Heart right ventricle (tissue), 16 donors: ENCODE data around the gene CERS6. TPM values are rescaled to one million over a fixed set of nuclear protein-coding genes. Genes with fewer than 3 reads are reported as not detected.
A peak's percentile ranks its signal among the peaks of the same experiment; 100 is the strongest.

Experiments
- ATAC-seq, 8 donors: fragments of 200-7000 bp; cut with Tn5 transposase; one replicate each; pipeline ENCODE4 v1.9.1; 2020; ENCODE audit warnings: mild to moderate bottlenecking in 8 of 8, moderate library complexity in 8 of 8, moderate number of reproducible peaks in 1 of 8
- DNase-seq, 2 donors: peaks; one replicate each; pipeline ENCODE4 v3.0.0-alpha.2; 2020
- H3K27ac ChIP-seq, 10 donors: fragments of 200-600 bp; sonication (generic) in 2 of 10; one replicate each; pipeline versions ENCODE4 v1.5.0 to v1.8.0; 2020 to 2022; ENCODE audit warnings: mild to moderate bottlenecking in 3 of 10
- H3K27me3 ChIP-seq, 7 donors: fragments of 200-600 bp; one replicate each; pipeline ENCODE4 v1.8.0; 2021 to 2022; ENCODE audit warnings: mild to moderate bottlenecking in 2 of 7
- H3K36me3 ChIP-seq, 9 donors: fragments of 200-600 bp; sonication (generic) in 1 of 9; one replicate each; pipeline versions ENCODE4 v1.5.0 to v1.8.0; 2020 to 2022; ENCODE audit warnings: mild to moderate bottlenecking in 2 of 9
- H3K4me1 ChIP-seq, 9 donors: fragments of 200-600 bp; sonication (generic) in 1 of 9; one replicate each; pipeline versions ENCODE4 v1.5.0 to v1.8.0; 2020 to 2022; ENCODE audit warnings: mild to moderate bottlenecking in 4 of 9
- H3K4me3 ChIP-seq, 10 donors: fragments of 200-600 bp; sonication (generic) in 2 of 10; one replicate each; pipeline versions ENCODE4 v1.5.0 to v1.8.0; 2020 to 2022; ENCODE audit warnings: mild to moderate bottlenecking in 7 of 10, moderate library complexity in 2 of 10
- H3K9me3 ChIP-seq, 11 donors: fragments of 200-600 bp in 10 of 11; sonication (generic) in 2 of 11; one replicate each; pipeline versions ENCODE4 v1.5.0 to v1.8.0; 2013 to 2022; ENCODE audit warnings: mild to moderate bottlenecking in 2 of 11, control low read depth in 1 of 11, moderate library complexity in 1 of 11
- WGBS, 2 donors: extraction: QIAGEN DNeasy Blood & Tissue Kit; methylation state at CpG; one replicate each; pipeline ENCODE4 v1.1.7; 2013; ENCODE audit warnings: inconsistent platforms in 1 of 2; 5-methylcytosine and 5-hydroxymethylcytosine counted together
- intact Hi-C, 10 donors: fragments of 100-400 bp; cut with DNase I; formaldehyde crosslinking; loops; one replicate each; pipeline versions ENCODE4 v1.11.1 to v1.14.2; 2022
- polyA plus RNA-seq, 2 donors: library from polyadenylated mRNA; stranded (reverse); fragments of 200-250 nt; gene quantifications; one replicate each; pipeline ENCODE4 v1.2.3, GENCODE V29; 2013
- total RNA-seq, 10 donors: library from RNA; stranded (reverse); fragmentation: NEBNext Ultra II Directional in 3 of 10; extraction: Animal tissue kit (Norgen Biotek cat#: 25700) in 3 of 10; gene quantifications; one replicate each; pipeline versions ENCODE4 v1.2.1 to v1.2.4, GENCODE V29; 2021 to 2023
- TF ChIP-seq, protein P1 (sequence below), 9 donors: fragments of 200-600 bp; sonication (generic) in 2 of 9; IDR thresholded peaks; one replicate each; pipeline versions ENCODE4 v1.5.0 to v1.8.0; 2021 to 2022; ENCODE audit warnings: antibody characterized with exemption in 9 of 9, mild to moderate bottlenecking in 5 of 9, moderate library complexity in 1 of 9
- donor health status: Arrhythmogenic right ventricular cardiomyopathy.
- donor health status: ischemic (EF 13 %, LVEDD 7.1; RV severe dilation, severe dysfunction).
- donor health status: healthy with polysubstance abuse.
- donor health status: DM: no; HTN: yes; CAD: no.
- donor health status: DM: no; HTN: no; CAD: no.
- donor health status: ischemic (EF 25% LVEDD 6.9; RV normal size, moderate dysfunction).
- donor health status: ischemic (EF 25% LVEDD 5.7; RV mildly dilated, moderate dysfunction).
- donor health status: healthy.
- donor health status: DM: yes; HTN: yes; CAD: no.
- donor health status: Ischemic cardiomyopathy.
- donor health status: ischemic (EF 35%, LVEDD 5.7; RV mildly dilated, moderate dysfunction).
- donor health status: nonischemic (EF 11% LVEDD 7.7; RV severe dilation, severe dysfunction).
- donor health status: DM: yes; HTN: yes; CAD: no.
- donor health status: PGD.
- donor health status: ischemic (EF 29% LVEDD 5.4; RV normal size, mild dysfunction).
- donor health status: nonischemic (EF 23%, LVEDD 6.1; RV moderate dilation, normal function).

Gene CERS6
- total and polyA plus RNA-seq, 12 donors: 20.5 to 76.3 (median 56.1) TPM

DNA sequence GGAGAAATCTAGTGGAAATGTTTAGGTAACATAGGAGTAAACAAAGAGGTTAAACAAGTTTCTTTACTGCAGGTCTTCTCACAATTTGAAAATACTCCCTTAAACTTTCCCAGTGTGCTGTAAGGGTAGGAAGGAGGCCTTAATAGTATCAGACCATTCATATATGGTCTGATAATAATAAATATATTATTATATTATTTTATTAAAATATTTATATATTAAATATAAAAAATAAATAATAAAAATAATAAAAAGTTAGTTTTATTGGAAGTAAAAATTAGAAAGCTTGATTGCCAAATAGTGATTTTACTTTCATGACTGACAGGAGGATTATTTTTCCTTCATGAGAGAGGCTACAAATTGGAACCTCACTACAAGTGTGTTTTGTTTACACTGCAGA lies 353.5 kb downstream of the CERS6 start:
- ATAC-seq: no peak
- DNase-seq: no peak
- TF ChIP-seq, protein P1, sequence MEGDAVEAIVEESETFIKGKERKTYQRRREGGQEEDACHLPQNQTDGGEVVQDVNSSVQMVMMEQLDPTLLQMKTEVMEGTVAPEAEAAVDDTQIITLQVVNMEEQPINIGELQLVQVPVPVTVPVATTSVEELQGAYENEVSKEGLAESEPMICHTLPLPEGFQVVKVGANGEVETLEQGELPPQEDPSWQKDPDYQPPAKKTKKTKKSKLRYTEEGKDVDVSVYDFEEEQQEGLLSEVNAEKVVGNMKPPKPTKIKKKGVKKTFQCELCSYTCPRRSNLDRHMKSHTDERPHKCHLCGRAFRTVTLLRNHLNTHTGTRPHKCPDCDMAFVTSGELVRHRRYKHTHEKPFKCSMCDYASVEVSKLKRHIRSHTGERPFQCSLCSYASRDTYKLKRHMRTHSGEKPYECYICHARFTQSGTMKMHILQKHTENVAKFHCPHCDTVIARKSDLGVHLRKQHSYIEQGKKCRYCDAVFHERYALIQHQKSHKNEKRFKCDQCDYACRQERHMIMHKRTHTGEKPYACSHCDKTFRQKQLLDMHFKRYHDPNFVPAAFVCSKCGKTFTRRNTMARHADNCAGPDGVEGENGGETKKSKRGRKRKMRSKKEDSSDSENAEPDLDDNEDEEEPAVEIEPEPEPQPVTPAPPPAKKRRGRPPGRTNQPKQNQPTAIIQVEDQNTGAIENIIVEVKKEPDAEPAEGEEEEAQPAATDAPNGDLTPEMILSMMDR (IDR thresholded peaks at IDR 0.05): no peak
- H3K27ac ChIP-seq: no peak overlapping the region
- H3K4me1 ChIP-seq: peaks cover 0 to 71% (median 12%) of the 10 kb centered on the region in 9 donors
- intact Hi-C loops: no loop called here
- H3K27me3 ChIP-seq: no peaks in the 10 kb centered on the region
- peaks cover 0 to 8% (median 0%) of the 10 kb centered on the region in 9 donors for H3K36me3 ChIP-seq
- H3K9me3 ChIP-seq: no peaks in the 10 kb centered on the region
- no peak overlapping the region for H3K4me3 ChIP-seq

DNA sequence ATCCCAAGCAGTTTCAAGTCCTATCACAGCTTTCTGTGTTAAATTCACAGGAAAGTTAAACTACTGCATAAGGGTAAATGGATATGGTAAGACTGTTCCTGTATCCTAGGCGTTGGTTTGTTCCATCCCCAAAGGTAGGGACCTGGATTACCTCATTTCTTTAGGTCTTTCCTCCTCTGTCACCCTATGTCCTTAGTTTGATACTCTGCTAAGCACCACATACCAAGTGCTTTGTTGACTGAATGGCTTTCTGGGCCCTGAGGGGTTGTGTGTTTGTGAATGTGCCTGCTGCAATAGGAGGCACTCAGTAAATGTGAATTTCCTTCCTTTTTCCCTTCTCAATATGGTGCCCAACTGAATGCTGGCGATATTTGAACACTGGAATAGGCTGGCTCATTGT lies 354.2 kb downstream of the CERS6 start:
- H3K36me3 ChIP-seq: peaks cover 0 to 8% (median 0%) of the 10 kb centered on the region in 9 donors
- 90 to 93% methylated on average over 2 of the region's 2 CpGs for WGBS, 2 donors
- no peak overlapping the region for H3K4me3 ChIP-seq
- intact Hi-C loops: no loop called here
- H3K4me1 ChIP-seq: peaks cover 0 to 72% (median 18%) of the 10 kb centered on the region in 9 donors
- DNase-seq (no peak), ATAC-seq (no peak)
- H3K27me3 ChIP-seq: no peaks in the 10 kb centered on the region
- TF ChIP-seq, protein P1 (IDR thresholded peaks at IDR 0.05): no peak
- H3K9me3 ChIP-seq: no peaks in the 10 kb centered on the region
- peak overlapping the region in 1 of 10 donors; percentile 6 for H3K27ac ChIP-seq

DNA sequence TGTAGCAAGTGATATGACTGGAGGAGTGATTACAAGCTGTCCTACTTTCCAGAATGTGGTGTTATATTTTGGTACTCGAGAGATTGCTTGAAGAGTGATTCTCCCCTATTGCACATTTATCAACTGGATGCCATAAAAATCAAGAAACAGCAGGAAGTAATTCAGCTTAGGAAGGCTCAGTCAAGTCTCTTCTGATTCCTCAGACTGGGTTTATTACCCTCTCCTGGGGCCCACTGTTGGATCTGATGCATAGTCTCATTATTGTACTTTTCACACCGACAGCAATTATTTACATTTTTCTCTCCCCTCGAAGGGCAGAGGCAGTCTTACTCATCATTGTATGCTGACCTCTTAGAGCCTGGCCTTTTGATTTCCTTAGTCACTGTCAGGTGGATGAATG lies 355.6 kb downstream of the CERS6 start:
- no peaks in the 10 kb centered on the region for H3K27me3 ChIP-seq
- no peaks in the 10 kb centered on the region for H3K9me3 ChIP-seq
- H3K36me3 ChIP-seq: peaks cover 0 to 8% (median 0%) of the 10 kb centered on the region in 9 donors
- H3K4me3 ChIP-seq: no peak overlapping the region
- intact Hi-C loops: no loop called here
- TF ChIP-seq, protein P1 (IDR thresholded peaks at IDR 0.05): no peak
- DNase-seq (no peak), ATAC-seq (no peak)
- peaks cover 0 to 69% (median 18%) of the 10 kb centered on the region in 9 donors for H3K4me1 ChIP-seq
- WGBS, 2 donors: 72 to 78% methylated on average over 3 of the region's 3 CpGs
- H3K27ac ChIP-seq: no peak overlapping the region

DNA sequence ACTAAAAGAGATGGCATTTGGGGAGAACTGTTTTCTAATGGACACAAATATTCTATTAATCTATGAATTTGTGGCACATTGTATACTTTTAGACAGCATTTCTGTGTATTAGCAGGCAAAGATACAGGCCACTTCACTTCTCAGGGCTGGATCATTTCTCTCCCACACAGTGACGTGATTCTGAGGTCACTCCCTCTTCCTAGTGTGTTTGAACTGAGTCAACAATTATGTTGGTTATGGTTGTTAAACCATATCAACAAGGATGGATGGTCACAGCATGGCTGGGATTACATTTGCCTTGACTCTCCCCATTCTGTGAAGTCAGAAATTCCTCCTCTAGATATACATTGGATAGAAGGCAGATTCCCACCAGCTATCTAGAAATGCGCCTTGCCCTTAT lies 358.0 kb downstream of the CERS6 start:
- Histone ChIP-seq H3K27me3 (no peaks in the 10 kb centered on the region), H3K4me1 (peaks cover 0 to 64% (median 21%) of the 10 kb centered on the region in 9 donors), H3K27ac (no peak overlapping the region), H3K4me3 (no peak overlapping the region), H3K9me3 (no peaks in the 10 kb centered on the region), H3K36me3 (peaks cover 0 to 8% (median 0%) of the 10 kb centered on the region in 9 donors)
- 85 to 95% methylated on average over 2 of the region's 2 CpGs for WGBS, 2 donors
- DNase-seq (no peak), ATAC-seq (no peak)
- TF ChIP-seq, protein P1 (IDR thresholded peaks at IDR 0.05): no peak
- intact Hi-C loops: no loop called here
